HG03354 (cell line): ENCODE data around the gene HDAC4.

Experiments
- ATAC-seq: cut with Tn5 transposase; IDR thresholded peaks from one replicate; pipeline ENCODE4 v1.9.1; 2021; ENCODE audit warnings: mild to moderate bottlenecking; ENCODE audit not compliant: unreplicated experiment, poor library complexity, severe bottlenecking

The HDAC4 gene

DNA sequence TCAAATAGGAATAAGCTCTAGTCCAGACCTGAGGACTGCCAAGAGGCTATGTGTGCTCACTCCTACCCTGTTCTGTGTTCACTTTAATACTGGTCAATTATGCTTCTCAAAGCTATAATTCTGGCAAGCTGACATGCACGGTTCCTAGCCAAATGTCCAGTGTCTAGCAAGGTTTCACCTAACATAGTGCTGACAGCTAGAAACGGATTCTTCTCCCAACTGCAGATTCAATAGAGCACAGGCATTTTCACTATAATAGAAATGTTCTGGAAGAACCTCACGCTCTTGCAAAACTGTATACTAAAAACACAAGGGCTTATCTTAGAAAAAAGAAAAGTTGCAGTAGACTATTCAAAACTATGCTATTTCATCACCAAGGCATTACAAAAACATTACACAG, 45.1 kb downstream of the HDAC4 start:
- no peak for ATAC-seq

DNA sequence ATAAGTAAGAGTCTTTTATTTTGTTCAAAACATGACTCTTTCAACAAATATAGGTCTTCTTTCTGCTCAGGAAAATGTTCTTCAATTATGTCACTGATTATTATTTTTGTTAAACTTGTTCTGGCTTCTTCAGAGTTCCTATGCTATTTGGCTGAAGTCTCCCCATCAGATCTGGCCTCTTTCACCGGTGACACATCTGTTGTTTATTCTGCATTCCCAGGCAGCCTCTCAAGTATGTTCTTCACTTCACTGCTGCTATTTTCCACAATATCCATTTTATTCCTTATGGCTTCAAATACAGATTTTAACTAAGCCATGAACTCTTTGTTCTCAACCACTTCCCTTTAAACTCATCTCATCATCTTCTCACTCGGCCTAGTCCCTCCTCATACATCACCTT, 45.7 kb downstream of the HDAC4 start:
- no peak for ATAC-seq

DNA sequence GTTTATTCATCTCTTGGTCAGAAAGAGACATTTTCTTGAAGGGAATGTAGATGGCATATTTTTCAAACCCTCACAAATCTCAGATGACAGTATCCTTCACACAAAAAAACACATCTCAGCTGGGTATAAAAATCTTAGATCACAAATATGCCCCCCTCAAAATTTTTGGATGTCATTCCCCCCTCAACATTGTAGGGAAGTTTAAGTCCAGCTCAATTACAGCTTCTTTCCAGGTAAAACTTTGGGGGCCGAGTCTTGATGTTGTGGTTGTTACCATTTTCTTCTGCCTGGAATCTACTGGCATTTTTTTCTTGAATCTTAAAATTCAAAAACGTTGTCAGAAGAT, 46.1 kb downstream of the HDAC4 start:
- ATAC-seq, result no peak

DNA sequence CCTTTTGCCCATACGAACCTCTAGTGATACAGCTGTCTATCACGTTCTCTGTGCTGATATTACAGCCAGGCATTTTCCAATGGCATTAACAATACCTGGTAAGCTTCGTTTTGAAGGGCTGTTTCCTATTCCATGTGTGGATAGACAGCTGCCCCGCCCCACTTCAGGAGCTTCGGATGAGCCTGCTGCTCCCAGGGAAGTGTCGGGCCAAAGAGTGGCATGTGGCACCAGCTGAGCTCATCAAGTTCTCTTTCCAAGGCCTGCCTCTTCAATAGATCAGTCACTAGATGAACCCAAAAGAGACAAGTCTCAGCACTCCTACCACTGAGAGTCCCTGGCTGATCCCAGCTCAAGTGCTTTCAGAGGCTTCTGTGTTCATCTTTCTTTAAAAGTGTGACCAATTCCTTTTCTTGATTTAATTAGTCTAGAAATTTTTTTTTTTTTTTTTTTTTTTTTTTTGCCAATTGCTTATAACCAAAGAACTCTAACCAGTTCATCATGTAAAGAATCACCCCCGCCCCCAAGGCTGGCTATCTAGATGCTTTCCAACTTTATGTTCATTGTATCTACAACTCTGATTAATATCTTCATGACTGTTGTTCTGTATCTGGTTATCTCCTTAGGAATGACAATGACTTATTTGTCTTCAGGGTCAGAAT, 46.6 kb downstream of the HDAC4 start:
- no peak for ATAC-seq

DNA sequence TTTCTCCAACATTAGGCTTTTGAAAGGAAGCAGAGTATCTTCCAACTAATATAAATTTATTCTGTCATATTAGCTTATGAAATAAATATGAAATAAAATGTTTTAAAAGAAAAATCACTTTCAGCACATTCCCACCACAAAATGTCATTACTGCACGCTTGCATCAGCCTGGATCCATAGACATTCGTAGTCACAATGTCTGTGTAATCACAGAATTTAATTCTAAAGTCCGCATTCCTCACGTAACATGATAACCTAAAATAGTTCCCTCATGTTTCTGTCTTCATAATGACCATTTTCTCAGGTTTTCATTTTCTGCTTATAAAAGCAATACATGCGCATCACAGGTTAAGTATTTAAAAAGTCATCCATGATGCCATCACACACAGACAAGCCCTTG, 47.1 kb downstream of the HDAC4 start:
- ATAC-seq, result no peak

DNA sequence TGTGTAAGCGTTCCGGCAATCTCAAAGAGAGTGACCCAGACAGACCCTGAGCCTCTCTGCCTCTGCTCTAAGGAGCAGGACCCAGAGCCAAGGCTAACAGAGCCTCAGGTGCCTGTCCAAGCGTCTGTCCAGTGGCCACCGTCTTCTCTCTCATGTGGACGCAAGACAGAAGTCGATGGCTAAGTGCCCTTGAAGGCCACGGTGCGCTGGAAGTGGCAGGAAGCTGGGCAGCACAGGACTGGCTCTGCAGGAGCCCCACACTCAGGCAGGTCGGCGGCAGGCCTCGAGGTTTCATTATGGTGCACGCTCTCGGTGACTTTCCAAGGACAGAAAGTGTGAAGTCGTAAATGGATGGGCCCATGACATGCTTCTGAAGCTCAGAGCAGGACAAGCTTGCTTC, 49.1 kb downstream of the HDAC4 start:
- ATAC-seq, result no peak

DNA sequence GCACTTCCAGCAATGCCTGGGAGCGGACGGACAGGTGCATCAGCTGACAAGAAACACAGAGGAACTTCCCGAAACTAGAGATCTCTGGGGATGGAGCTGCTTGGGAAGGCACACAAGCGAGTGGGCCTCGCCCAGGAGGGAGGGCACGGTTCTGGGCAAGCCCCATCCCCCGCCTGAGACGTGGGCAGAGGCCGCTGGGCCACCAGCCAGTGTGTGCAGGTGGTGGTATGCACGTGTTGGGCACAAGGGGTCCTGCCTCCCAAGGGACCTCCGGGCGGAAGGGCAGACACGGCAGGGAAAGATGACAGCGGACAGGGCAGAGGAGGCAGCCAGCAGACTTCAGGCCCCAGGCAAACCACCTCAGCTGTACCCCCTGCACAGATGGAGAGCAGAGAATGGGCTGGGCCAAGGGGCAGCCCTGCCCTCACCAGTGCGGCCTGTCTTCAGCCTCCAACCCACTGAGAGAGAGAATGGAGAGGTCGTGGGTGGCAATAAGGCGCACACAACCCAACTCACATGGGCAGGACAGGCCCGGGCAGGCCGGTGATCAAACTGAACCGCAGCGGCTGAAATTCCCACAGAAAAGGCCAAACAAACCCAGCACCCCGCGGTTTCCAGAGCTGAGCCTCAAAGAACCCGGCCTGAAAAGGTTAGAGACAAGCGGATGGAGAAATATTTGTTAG, 51.2 kb downstream of the HDAC4 start:
- ATAC-seq, result no peak

DNA sequence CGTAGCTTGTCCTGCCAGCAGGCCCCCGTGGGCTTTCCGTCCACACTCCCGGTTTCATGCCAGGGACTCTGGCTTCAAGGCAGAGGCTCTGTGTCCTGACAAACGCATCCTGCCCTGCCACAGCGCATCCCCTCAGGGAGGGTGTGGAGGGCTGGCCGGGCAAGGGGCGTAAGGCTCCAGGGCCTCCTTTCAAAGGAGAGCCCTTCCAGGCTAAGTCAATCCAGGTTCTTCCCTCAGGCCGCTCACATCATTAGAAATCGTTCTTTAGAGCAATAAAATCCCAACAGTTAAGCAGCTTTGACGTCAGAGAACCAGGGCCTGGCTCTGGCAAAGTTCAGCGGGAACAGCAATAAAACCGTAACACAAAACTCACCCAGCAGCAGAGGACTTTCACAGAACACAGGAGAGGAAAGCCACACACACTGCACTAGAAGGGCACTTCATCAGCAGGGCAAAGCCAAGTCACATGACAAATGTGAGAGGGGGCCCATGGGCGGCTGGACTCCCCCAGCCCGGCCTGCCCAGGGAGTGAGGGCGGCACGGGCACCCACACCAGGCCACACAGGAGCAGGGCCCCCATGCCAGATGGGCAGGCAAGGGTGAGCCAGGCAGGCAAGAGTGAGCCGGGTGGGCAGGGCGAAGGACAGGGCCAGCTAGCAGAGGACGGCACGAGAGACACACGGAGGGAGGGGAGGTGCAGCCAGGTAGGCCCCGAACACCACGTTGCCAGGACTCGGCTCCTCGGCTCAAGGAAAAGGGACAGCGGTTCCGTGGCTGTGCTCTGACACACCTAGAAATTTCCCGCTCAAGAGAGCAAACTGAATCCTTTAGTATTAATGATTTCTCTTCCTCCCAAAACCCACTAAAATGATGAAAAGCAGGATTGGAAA, 52.0 kb downstream of the HDAC4 start:
- no peak for ATAC-seq

DNA sequence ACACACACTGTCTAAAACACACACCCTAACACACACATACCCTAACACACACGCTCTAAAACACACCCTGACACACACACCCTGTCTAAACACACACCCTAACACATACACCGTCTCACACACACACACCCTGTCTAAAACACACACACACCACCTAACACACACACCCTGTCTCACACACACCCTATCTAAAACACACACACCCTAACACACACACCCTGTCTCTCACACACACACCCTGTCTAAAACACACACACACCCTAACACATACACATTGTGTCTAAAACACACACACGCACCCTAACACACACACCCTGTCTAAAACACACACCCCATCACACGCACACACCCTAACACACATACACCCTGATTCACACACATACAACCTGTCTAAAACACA, 54.1 kb downstream of the HDAC4 start:
- ATAC-seq, result no peak

DNA sequence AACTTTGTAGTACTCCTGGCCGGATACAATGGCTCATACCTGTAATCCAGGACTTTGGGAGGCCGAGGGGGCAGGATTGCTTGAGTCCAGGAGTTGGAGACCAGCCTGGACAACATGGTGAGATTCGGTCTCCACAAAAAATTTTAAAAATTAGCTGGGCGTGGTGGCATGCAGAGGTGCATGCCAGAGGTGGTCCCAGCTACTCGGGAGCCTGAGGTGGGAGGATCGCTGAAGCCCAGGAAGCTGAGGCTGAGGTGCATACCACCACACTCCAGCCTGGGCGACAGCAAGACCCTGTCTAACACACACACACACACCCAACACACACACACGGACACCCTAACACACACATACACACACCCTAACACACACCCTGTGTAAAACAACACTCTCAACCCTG, 55.6 kb downstream of the HDAC4 start:
- ATAC-seq, result no peak

DNA sequence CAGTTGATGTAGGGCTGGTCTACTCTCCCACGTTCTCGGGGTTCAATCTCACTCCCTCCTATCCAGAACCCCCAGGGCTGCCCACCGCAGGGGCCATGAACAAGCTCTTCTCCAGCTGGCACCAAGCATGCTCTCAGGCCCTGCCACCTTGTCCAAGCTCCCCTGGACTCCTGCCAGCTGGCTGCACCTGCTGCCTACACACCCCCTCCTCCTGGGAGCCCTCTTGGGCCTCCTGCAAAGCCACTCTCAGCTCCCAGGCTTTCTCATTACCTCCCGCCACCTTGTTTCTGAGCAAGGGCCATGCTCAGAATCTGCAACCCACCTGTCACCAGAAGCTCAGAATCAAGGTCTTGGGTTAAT, 56.0 kb downstream of the HDAC4 start:
- ATAC-seq, result no peak

DNA sequence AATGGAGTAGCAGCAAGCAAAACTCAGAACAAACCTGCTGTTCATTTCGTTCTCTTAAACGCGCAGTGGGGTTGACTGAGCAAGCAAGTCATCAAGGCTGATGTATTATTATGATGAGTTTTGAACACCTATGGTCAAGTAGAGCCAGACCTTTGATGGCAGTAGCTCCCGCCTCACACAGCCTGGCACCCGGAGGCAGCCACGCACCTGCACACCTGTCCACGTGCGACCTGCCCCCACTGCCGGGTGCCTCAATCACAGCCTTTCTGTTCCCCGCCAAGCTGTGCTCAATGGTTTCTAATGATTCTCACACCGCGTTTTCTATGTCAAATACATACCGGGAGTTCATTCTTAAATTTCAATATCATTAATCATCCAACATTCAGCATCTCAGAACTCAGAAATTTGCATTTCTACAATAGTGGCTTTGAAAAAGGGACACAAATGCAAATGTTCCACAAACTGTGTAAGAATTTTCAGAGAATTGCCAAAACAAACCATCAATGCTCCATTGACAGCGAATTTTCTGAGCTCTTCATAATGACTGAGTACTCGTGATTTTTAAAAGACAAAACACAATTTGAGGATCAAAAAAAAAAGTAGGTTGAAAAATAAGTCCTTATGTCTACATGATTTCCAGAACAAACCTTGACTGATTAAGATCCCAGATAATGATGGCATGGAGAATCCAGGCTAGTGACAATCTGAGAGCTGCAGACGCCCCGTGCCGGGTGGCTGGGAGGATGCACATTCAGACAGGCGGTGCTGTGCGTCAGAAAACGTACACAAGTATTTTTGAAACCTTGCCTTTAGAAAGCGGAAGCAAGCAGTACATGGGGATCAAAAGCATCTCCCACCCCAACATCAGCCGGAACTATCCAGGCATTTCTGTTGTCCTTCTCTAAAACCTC, 56.6 kb downstream of the HDAC4 start:
- no peak for ATAC-seq

DNA sequence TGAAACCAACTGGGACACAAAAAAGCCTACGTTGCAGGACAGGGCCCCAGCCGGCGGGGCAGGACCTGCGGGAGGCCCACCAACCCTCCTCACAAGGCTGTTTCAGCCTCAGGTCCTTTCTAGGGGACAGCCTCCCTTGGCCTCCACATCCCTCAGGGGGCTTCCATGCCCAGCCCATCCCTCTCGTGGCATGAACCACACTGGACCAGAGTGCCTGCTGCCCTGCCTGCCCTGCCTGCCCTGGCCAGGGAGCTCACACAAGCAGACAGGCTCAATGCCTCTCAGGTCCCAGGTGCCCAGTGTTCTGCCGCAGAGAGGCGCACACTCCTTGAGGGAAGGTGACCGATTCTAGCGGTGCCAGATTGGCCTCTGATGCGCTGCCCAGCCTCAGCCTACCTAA, 57.4 kb downstream of the HDAC4 start:
- ATAC-seq, result no peak

DNA sequence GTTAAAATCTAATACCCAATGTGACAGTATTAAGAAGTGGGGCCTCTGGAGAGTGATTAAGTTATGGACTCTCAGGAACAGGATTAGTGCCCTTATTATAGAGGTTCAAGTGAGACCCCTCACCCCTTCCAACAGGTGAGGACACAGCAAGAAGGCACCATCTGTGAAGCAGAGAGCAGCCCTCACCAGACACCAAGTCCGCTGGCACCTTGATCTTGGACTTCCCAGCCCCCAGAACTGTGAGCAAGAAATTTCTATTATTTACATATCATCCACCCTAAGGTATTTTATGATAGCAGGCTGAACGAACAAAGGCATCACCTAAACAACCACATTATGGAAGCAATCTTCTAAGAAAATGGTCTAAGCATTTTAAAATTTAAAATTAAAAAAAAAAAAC, 59.0 kb downstream of the HDAC4 start:
- ATAC-seq, result no peak

DNA sequence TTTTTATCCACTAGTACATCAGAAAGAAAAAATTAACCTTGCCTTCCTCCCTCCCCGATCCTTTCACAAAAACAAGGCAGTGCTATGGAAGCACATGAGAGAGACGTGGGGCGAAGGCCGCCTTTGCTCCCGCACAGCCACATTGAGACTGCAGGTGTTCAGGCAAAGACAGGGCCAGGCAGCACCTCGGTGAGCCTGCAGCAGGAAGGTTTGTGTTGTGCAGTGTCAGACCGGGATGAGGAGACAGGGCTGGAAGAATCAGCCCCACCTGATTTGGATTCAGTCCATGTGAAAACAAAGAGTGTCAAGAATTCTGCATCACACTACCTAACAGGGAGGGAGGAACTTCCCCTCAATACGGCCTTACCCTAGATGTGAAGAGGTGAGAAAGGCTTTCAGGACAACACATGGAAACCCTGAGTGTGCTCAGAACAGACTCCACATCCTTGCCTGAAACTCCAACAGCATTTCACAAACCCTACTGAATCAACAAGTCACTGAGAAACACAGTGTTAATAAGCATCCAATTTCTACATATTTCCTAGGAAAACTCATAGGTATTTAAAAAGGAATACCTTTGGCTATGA, 59.6 kb downstream of the HDAC4 start:
- ATAC-seq, result no peak

DNA sequence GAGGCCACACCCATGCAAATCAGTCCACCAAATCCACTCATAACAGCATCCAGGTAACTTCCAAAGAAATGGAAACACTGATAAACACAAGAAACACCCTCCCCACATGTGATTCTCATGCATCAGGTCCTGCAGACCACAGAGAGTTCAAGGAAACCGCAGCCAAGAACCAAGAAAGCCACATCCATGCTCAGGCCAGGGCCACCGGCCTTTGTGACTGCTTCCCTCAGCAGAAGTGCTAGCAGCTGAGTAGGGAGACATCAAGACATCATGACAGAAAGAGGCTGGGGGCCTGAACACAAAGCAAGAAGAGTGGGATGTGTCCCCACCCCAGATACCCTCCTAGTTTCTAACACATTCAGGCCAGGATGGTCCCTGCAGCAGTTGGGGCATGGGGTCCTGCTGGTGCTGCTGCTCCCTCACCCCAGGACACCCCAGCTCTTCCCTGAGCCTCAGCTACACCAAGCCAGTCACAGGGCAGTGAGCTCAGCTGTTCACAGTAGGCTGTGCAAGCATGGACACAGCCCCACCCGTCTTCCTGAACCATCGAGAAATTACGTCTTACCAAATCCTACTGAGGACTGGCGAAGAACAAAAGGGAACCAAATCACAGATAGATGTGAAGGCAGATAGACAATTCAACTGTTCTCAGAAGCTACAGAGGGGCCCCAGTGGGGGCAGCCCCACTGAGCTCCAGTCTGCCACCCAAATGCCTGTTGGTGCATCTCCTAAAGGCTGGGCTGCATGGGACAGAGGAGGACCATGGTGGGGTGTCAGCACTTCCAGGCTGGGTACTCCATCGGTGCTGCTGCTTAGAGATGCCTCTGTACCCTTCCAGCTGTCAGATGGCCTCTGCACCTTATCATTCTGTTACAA, 60.9 kb downstream of the HDAC4 start:
- peak; percentile 84 for ATAC-seq

DNA sequence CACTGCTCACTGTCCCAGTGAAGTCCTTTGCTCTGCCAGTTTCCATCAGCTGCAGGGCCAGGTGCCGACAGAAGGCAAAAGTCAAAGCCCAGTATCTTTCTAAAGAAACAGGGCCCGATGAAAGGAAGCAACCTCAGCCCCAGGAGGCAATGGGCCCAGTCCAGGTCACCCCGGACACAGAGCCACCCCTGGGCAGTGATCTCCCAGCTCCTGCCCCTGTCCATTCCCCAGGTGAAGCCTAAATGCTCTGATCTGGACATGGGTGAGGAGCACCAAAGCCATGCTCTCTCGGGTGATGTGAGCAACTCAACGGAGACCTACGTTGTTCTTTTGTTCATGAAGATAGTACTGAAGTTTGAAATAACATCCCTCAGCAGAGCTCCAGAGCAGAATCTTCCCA, 61.6 kb downstream of the HDAC4 start:
- peak; percentile 21 for ATAC-seq

DNA sequence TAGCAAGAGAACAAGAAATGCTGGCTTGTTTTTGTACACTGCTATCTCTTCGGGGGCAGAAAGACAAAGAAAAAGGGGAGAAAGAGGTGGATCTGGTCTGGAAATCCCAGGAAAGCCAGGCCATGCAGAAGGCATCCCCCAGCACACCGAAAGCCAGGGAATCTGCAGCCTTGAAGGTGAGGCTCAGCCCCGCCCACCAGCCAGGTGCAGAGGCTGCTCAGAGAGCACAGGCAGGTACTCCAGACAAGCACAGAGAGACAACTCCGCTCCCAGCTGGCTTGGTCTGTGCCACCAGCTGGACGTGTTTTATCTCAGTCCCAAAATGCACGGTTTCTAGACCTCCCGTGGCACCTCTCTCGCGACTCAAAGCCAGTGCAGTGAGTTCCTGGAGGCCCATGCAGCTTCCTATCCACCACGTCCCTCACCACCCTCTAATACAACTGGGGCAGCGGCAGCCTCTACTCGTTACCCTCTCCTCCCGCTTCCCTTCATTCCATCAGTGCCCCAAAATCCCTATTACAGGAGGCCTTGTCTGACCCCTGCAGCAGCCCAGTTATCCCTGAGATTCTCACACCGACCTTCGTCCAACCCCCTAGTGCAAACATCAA, 62.8 kb downstream of the HDAC4 start:
- no peak for ATAC-seq
